Measurements from ENCODE around the gene PODXL2. TPM values are rescaled to one million over a fixed set of nuclear protein-coding genes. Genes with fewer than 3 reads are reported as not detected.
"Not testable (repeated sequence)": the region's sequence is repeated elsewhere in the genome, so short reads cannot be mapped to it uniquely, and the experiment has no call there.

PODXL2 gene
- total RNA-seq, 1 donor from 2014 or later: 2.2 TPM

- intact Hi-C loops (cut with DNase I): loop anchor here (5.0 kb wide), 2 partner anchors 41 to 279 kb away; no protein-coding TSS in a partner anchor
- DNase-seq (ENCODE audit: low spot score): peak; percentile 15
Measured at GRCh38 chr3:127693336-127693843, 64.4 kb downstream of the PODXL2 start.

- intact Hi-C loops (cut with DNase I): loop anchor here (5.0 kb wide), 4 partner anchors 42 to 278 kb away; no protein-coding TSS in a partner anchor
Measured at GRCh38 chr3:127694467-127695215, 65.7 kb downstream of the PODXL2 start.

DNA sequence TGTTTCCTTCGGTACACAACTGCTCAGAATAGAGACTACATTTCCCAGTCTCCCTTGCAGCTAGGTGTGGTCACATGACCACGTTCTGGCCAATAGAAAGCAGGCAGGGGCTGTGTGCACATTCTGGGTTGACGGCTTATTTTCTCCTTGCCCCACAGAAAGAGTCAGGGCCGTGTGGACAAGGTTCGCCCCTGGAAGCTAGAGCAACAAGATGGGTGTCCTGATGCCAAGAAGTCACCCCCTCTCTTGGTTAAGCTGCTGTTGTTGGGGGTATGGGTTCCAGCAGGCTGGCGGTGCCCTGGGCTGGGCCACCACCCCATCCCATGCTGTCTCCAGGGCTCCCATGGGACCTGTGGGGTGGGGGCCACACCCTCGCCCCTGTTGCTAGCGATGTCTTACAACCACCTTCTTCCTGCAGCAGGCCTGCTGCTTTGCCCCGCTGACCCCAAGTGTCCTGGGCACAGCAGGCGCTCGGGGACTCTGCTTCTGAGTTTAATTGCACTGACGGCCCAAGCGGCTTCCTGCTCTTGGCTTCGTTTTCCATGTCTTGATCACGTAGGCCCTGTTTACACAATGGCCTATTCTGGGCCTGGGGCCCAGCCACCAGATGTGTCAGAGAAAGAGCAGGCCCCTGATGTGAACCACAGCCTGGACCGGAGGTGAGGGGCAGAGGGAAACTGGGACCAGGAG, 68.7 kb downstream of the PODXL2 start:
- peak; percentile 87 for DNase-seq (ENCODE audit: low spot score)
- intact Hi-C loops (cut with DNase I): loop anchor here (1.0 to 5.0 kb wide), 5 partner anchors 47 to 265 kb away; partner anchors contain the start of gene MGLL

More at GRCh38 chr3:127694467-127695215, 65.7 kb downstream of the PODXL2 start:
- DNase-seq (ENCODE audit: low spot score): peak; percentile 90

DNA sequence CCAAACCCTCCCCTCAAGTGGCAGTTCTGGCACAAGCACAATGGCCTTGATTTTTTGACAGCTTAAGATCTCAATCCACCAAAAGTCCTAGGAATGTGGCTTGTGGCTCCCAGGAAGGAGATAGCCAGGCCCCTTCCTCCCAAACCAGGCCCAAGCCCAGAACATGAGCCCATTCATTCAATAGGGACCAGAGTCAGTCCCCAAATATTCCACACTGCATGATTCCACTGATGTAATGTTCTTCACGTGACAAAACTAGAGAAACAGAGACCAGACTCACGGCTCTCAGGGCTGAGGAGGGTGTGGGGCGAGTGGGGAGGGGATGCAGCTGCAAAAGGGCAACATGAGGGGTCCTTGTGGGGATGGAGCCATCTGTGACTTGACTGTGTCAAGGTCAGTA, 69.3 kb downstream of the PODXL2 start:
- peak; percentile 66 for DNase-seq (ENCODE audit: low spot score)
- intact Hi-C loops (cut with DNase I): loop anchor here (5.0 kb wide), 2 partner anchors 214 to 264 kb away; no protein-coding TSS in a partner anchor

GRCh38 chr3:127698691-127699415, 69.9 kb downstream of the PODXL2 start:
- intact Hi-C loops (cut with DNase I): loop anchor here (5.0 kb wide), 2 partner anchors 213 to 263 kb away; no protein-coding TSS in a partner anchor
- peak; percentile 73 for DNase-seq (ENCODE audit: low spot score)

DNA sequence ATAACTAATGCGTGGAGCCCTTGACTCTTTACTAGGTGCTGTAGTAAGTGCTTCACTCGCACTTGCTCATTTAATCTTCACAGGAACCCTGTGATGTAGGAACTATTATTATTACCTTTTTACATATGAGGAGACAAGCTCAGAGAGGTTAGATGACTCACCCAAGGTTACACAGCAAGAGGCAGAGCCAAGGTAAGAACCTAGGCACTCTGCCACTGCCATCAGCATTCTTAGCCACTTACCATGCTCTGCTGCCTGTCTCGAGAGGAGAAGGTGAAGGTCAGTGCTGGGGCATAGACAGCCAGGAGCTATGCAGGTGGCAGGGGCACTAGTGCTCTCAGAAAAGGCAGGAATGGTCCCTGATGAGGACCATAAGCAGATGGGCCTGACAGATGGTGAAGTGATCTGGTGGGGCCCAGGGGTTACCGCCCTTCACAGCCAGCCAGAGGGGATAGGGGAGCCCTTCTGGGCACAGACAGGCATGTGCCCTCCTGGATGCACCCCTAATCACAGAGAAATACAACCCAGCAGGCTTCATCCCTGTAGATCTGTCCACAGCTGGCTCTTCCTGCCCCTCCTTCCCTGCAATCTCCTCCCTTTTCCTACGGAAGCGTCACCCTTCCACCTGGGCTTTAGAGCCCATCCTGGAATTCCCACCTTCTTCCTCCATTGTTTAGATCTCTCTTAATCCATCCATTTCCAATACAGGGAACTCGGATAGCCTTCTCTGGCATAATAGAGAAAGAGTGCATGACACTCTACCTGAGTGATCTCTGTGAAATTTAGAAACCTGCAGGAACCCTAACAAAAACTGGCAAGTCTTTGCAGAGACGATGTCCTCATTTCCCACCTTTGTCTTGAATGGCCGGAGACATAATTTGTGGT, 70.7 kb downstream of the PODXL2 start:
- intact Hi-C loops (cut with DNase I): loop anchor here (5.0 kb wide), 2 partner anchors 213 to 263 kb away; no protein-coding TSS in a partner anchor

DNA sequence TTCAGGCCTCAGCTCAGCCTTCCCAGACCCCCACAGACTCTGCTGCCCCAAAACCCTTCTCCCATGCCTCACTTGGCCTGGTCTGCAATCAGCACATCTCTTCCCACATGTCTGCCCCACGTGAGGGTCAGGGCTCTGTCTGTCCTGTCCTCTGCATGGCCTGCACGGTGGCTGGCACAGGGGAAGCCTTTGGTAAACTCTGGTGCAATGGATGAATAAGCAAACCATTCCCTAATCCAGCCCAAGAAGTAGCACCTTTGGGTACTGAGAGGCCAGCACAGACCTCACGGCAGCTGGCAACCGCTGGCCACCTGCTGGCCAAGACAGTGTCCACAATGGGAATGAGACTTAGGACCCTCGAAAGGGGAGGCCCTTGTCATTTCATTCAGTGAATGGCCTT, 71.4 kb downstream of the PODXL2 start:
- intact Hi-C loops (cut with DNase I): no loop called here
- DNase-seq (ENCODE audit: low spot score): peak; percentile 35

More for the DNA sequence above, 70.7 kb downstream of the PODXL2 start:
- peak; percentile 44 for DNase-seq (ENCODE audit: low spot score)

GRCh38 chr3:127701280-127701911, 72.4 kb downstream of the PODXL2 start:
- intact Hi-C loops (cut with DNase I): no loop called here
- peak; percentile 75 for DNase-seq (ENCODE audit: low spot score)

GRCh38 chr3:127702151-127702578, 73.2 kb downstream of the PODXL2 start:
- intact Hi-C loops (cut with DNase I): no loop called here
- peak; percentile 71 for DNase-seq (ENCODE audit: low spot score)

- DNase-seq (ENCODE audit: low spot score): peak; percentile 17
- intact Hi-C loops (cut with DNase I): not testable (repeated sequence)
Measured at GRCh38 chr3:127704840-127705239, 75.9 kb downstream of the PODXL2 start.

DNA sequence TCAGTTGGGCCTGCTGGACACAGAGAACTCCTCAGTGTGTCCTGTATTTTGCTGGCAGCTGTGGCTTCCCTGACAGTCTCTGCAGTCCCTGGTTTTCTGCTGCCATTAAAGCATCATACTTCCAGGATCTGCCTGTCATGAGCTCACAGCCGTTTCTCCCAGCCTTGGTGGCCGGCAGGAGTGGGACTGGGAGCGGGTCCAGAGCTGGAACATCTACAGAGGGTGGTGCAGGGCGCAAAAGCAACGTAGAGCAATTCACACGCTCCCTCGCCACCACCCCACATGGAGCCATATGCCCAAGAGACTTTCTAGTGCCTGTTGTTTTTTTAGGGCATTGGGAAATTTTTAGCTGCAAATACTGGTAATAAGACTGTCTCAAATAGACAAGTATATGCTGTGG, 77.3 kb downstream of the PODXL2 start:
- intact Hi-C loops (cut with DNase I): no loop called here
- peak; percentile 75 for DNase-seq (ENCODE audit: low spot score)

- intact Hi-C loops (cut with DNase I): no loop called here
- DNase-seq (ENCODE audit: low spot score): peak; percentile 73
Measured at GRCh38 chr3:127706785-127707351, 77.9 kb downstream of the PODXL2 start.

- peak; percentile 78 for DNase-seq (ENCODE audit: low spot score)
- intact Hi-C loops (cut with DNase I): no loop called here
Measured at GRCh38 chr3:127707851-127708411, 78.9 kb downstream of the PODXL2 start.

GRCh38 chr3:127708837-127709236, 79.9 kb downstream of the PODXL2 start:
- intact Hi-C loops (cut with DNase I): no loop called here
- DNase-seq (ENCODE audit: low spot score): no peak

- DNase-seq (ENCODE audit: low spot score): peak; percentile 54
- intact Hi-C loops (cut with DNase I): loop anchor here (5.0 kb wide), 1 partner anchor 38 kb away; no protein-coding TSS in a partner anchor
Measured at GRCh38 chr3:127709320-127710060, 80.5 kb downstream of the PODXL2 start.

- DNase-seq (ENCODE audit: low spot score): peak; percentile 54
- intact Hi-C loops (cut with DNase I): loop anchor here (5.0 kb wide), 1 partner anchor 37 kb away; no protein-coding TSS in a partner anchor
Measured at GRCh38 chr3:127710155-127710941, 81.4 kb downstream of the PODXL2 start.

All from cardiac septum (tissue), 1 donor.